Loucy (cell line): ENCODE results near the gene ATAD3A.

ENCODE experiments used
- H2AFZ ChIP-seq: fragments of 200-600 bp; sonication (generic); 2 replicates; pipeline ENCODE4 v1.6.0; 2016; ENCODE audit warnings: antibody characterized with exemption, mild to moderate bottlenecking, low read length, moderate library complexity
- H3F3A ChIP-seq: fragments of 200-600 bp; 2 replicates; pipeline ENCODE4 v1.6.0; 2016; ENCODE audit warnings: antibody characterized with exemption, low read depth, mild to moderate bottlenecking
- H3K27me3 ChIP-seq: fragments of 200-600 bp; sonication (generic); 2 replicates; pipeline ENCODE4 v1.6.1; 2014; ENCODE audit warnings: low read length, mild to moderate bottlenecking; ENCODE audit not compliant: insufficient read depth, poor library complexity, severe bottlenecking
- H3K36me3 ChIP-seq: fragments of 200-600 bp; sonication (generic); 2 replicates; pipeline ENCODE4 v1.6.1; 2016; ENCODE audit warnings: low read length; ENCODE audit not compliant: insufficient read depth
- H3K4me1 ChIP-seq: fragments of 200-600 bp; sonication (generic); 2 replicates; pipeline ENCODE4 v1.5.1; 2014; ENCODE audit warnings: low read length, mild to moderate bottlenecking; ENCODE audit not compliant: insufficient read depth, poor library complexity, severe bottlenecking
- H3K4me2 ChIP-seq: fragments of 200-600 bp; sonication (generic); 2 replicates; pipeline ENCODE4 v1.6.0; 2014; ENCODE audit warnings: antibody characterized with exemption, low read length, low read depth, mild to moderate bottlenecking; ENCODE audit not compliant: poor library complexity, severe bottlenecking
- H3K4me3 ChIP-seq: fragments of 200-600 bp; sonication (generic); 2 replicates; pipeline ENCODE4 v1.5.1; 2014; ENCODE audit warnings: low read length, mild to moderate bottlenecking, mixed read lengths; ENCODE audit not compliant: poor library complexity, severe bottlenecking
- H3K79me2 ChIP-seq: fragments of 200-600 bp; sonication (generic); 2 replicates; pipeline ENCODE4 v1.6.1; 2014; ENCODE audit warnings: low read length; ENCODE audit not compliant: insufficient read depth
- H3K9ac ChIP-seq: fragments of 200-600 bp; sonication (generic); 2 replicates; pipeline ENCODE4 v1.6.0; 2014; ENCODE audit warnings: mild to moderate bottlenecking, low read depth, low read length, moderate library complexity; ENCODE audit not compliant: poor library complexity, severe bottlenecking
- H3K9me2 ChIP-seq: fragments of 200-600 bp; sonication (generic); replicated peaks from 2 replicates; pipeline ENCODE4 v1.6.1; 2016; ENCODE audit warnings: low read depth, low read length, mixed read lengths
- H3K9me3 ChIP-seq: fragments of 200-600 bp; sonication (generic); 2 replicates; pipeline ENCODE4 v1.6.1; 2014; ENCODE audit warnings: mild to moderate bottlenecking, antibody characterized with exemption, low read length, low read depth; ENCODE audit not compliant: insufficient read depth
- H4K20me1 ChIP-seq: fragments of 200-600 bp; sonication (generic); 2 replicates; pipeline ENCODE4 v1.6.0; 2014; ENCODE audit warnings: antibody characterized with exemption, low read length, mild to moderate bottlenecking; ENCODE audit not compliant: insufficient read depth, poor library complexity, severe bottlenecking
- CTCF ChIP-seq: fragments of 200-600 bp; sonication (generic); conservative IDR thresholded peaks from 2 replicates; pipeline ENCODE4 v1.5.1; 2014; ENCODE audit warnings: mild to moderate bottlenecking, antibody characterized with exemption, low read length
- EZH2phosphoT487 ChIP-seq: fragments of 200-600 bp; IDR thresholded peaks from 2 replicates; pipeline ENCODE4 v1.6.1; 2018; ENCODE audit warnings: antibody characterized with exemption, mild to moderate bottlenecking, moderate library complexity, borderline replicate concordance

ATAD3A gene

DNA sequence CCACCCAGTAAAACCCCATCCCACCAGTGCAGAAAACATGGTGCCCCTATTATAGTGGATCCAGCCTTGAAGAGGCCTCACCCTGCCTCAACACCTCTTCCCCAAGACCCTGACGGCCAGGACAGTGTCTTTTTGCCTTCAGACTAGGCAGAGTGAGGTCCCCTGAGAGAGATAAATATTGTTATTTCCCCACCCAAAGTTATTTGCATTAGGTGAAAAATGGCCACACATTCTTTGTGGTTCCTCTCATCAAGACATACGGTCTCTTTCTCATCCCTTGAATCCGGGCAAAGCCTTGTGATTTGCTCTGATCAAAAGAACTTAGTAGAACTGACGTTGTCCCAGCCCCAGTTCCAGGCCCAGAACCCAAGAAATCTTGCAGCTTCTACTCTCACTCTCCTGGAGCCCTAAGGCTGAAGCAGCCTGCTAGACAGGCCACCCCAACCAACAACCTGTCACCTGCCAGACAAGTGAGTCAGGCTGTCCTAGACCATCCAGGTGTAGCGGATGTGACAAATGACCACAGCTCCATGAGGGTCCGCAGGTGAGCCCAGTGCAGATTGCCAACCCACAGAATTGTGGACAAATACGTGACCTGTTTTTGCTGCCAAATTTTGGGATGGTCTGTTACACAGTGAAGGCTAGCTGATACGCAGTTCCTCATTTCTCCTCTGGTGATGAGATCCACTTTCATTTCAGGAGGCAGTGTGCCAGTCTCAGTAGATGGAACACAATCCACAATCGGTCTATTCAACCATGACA lies 70.8 kb downstream of the ATAD3A start:
- Histone ChIP-seq H3K36me3 (no peaks in the 10 kb centered on the region), H3K4me1 (no peaks in the 10 kb centered on the region), H3K9me3 (no peaks in the 10 kb centered on the region), H3K9ac (no peak overlapping the region), H4K20me1 (no peaks in the 10 kb centered on the region), H3K4me3 (no peak overlapping the region), H3K4me2 (no peak overlapping the region), H3K79me2 (no peaks in the 10 kb centered on the region), H3K9me2 (no peaks in the 10 kb centered on the region), H3F3A (no peaks in the 10 kb centered on the region), H3K27me3 (no peaks in the 10 kb centered on the region), H2AFZ (no peak overlapping the region)
- TF ChIP-seq EZH2phosphoT487 (no peak), CTCF (no peak)

DNA sequence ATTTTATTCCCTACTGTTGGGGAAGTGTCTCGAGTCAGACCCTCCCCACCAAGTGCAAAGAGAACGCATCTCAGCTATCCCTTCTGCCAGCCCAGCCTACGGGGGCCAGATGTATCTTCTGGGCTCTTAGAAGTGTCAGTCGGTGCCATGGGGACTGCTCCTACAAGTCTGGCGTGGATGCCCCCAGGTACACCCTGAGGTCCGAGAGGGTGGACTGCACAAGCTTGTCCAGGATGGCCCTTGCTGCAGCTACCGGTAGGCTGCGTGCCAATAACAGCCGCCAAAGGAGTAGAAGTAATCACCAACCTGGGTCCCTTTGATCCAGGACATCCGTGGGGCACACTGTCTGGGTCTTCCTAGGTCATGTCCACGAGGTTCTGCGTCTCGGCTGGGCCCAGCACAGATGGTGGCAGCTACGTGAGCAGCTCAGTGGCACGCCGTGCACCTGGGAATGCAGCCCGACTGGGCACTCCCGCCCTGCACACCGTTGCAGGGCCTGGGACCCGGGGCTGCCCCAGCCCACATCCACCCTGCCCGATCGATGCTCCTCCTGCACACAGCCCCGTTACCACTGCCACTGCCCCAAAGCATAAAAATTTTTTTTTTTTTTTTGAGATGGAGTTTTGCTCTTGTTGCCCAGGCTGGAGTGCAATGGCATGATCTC lies 71.5 kb downstream of the ATAD3A start:
- Histone ChIP-seq H3K4me2 (no peak overlapping the region), H2AFZ (no peak overlapping the region), H3K4me3 (no peak overlapping the region), H3K9me3 (no peaks in the 10 kb centered on the region), H3K27me3 (no peaks in the 10 kb centered on the region), H3K79me2 (no peaks in the 10 kb centered on the region), H4K20me1 (no peaks in the 10 kb centered on the region), H3K9ac (no peak overlapping the region), H3K36me3 (no peaks in the 10 kb centered on the region), H3K4me1 (no peaks in the 10 kb centered on the region), H3F3A (no peaks in the 10 kb centered on the region), H3K9me2 (no peaks in the 10 kb centered on the region)
- TF ChIP-seq CTCF: no peak
- no peak for TF ChIP-seq EZH2phosphoT487
